Measurements from ENCODE around the gene FLRT1.

The FLRT1 gene

DNA sequence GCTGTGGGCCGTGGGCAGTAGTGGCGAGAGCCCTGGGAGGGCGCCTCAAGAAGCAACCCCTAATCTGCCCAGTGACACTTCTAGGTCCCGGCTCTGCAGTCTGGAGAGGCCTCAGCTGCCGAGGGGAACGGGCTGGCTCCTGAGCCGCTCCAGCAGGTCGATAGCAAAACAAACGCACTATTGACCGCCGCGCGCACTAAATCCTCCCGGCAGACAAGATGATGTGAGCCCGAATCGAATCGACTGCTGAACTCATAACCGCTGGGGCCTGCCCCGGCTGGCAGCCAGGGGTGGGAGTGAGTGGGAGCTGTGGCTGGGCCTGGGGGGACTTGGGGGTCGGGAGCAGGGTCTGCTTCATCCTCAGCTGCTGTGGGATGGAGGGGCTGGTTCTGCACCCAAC lies 36.1 kb downstream of the FLRT1 start:
- no peak overlapping the region for H3K4me3 ChIP-seq (ENCODE audit: low read depth, low read length)
- DNase-seq (ENCODE audit: low read depth) = no peak
- no peak for TF ChIP-seq CTCF (conservative IDR thresholded peaks at IDR 0.05; ENCODE audit: low read depth, low read length)

- no peak overlapping the region for H3K4me3 ChIP-seq (ENCODE audit: low read depth, low read length)
- no peak for DNase-seq (ENCODE audit: low read depth)
- no peak for TF ChIP-seq CTCF (conservative IDR thresholded peaks at IDR 0.05; ENCODE audit: low read depth, low read length)
Observed at GRCh38 chr11:64072403-64072802, 36.7 kb downstream of the FLRT1 start.

GRCh38 chr11:64072871-64073270 lies 37.1 kb downstream of the FLRT1 start:
- no peak for DNase-seq (ENCODE audit: low read depth)
- no peak for TF ChIP-seq CTCF (conservative IDR thresholded peaks at IDR 0.05; ENCODE audit: low read depth, low read length)
- H3K4me3 ChIP-seq (ENCODE audit: low read depth, low read length) = no peak overlapping the region

GRCh38 chr11:64073542-64073941 lies 37.8 kb downstream of the FLRT1 start:
- TF ChIP-seq CTCF (conservative IDR thresholded peaks at IDR 0.05; ENCODE audit: low read depth, low read length) = no peak
- DNase-seq (ENCODE audit: low read depth) = no peak
- H3K4me3 ChIP-seq (ENCODE audit: low read depth, low read length) = no peak overlapping the region

DNA sequence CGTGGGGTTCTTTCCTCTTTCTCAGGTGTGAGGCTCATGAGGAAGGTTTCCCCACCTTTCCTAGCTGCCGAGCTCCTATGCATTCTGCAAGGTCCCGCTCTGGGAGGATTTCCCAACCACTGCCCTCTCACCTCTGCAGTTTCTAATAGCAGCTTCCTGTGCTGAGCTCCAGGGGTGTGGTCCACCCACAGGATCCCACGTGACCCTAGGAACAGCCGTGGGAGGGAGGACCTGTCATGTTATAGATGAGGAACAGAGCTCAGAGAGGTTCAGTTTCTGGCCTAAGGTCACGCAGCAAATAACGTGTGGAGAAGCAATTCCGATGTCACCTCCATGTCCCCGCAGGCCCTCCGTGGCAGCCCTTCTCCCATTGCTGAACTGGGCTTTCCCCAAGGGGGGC lies 38.5 kb downstream of the FLRT1 start:
- DNase-seq (ENCODE audit: low read depth) = peak; percentile 51
- TF ChIP-seq CTCF (conservative IDR thresholded peaks at IDR 0.05; ENCODE audit: low read depth, low read length) = no peak
- no peak overlapping the region for H3K4me3 ChIP-seq (ENCODE audit: low read depth, low read length)

- DNase-seq (ENCODE audit: low read depth) = no peak
- no peak for TF ChIP-seq CTCF (conservative IDR thresholded peaks at IDR 0.05; ENCODE audit: low read depth, low read length)
- no peak overlapping the region for H3K4me3 ChIP-seq (ENCODE audit: low read depth, low read length)
Observed at GRCh38 chr11:64076758-64077157, 41.0 kb downstream of the FLRT1 start.

GRCh38 chr11:64077607-64078006 lies 41.9 kb downstream of the FLRT1 start:
- DNase-seq (ENCODE audit: low read depth) = no peak
- TF ChIP-seq CTCF (conservative IDR thresholded peaks at IDR 0.05; ENCODE audit: low read depth, low read length) = no peak
- H3K4me3 ChIP-seq (ENCODE audit: low read depth, low read length) = no peak overlapping the region
